ENCODE data around the gene PLN. TPM values are rescaled to one million over a fixed set of nuclear protein-coding genes. Genes with fewer than 3 reads are reported as not detected.
A peak's percentile ranks its signal among the peaks of the same experiment; 100 is the strongest.

The PLN gene
- total RNA-seq, 1 donor from 2014 or later = not detected

- no peak for DNase-seq (ENCODE audit: low read depth)
- TF ChIP-seq, protein P1, sequence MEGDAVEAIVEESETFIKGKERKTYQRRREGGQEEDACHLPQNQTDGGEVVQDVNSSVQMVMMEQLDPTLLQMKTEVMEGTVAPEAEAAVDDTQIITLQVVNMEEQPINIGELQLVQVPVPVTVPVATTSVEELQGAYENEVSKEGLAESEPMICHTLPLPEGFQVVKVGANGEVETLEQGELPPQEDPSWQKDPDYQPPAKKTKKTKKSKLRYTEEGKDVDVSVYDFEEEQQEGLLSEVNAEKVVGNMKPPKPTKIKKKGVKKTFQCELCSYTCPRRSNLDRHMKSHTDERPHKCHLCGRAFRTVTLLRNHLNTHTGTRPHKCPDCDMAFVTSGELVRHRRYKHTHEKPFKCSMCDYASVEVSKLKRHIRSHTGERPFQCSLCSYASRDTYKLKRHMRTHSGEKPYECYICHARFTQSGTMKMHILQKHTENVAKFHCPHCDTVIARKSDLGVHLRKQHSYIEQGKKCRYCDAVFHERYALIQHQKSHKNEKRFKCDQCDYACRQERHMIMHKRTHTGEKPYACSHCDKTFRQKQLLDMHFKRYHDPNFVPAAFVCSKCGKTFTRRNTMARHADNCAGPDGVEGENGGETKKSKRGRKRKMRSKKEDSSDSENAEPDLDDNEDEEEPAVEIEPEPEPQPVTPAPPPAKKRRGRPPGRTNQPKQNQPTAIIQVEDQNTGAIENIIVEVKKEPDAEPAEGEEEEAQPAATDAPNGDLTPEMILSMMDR (IDR thresholded peaks at IDR 0.05; ENCODE audit: insufficient read depth, low read length, poor library complexity, severe bottlenecking) = no peak
Measured at GRCh38 chr6:118536478-118536877, 11.6 kb upstream of the PLN start.

DNA sequence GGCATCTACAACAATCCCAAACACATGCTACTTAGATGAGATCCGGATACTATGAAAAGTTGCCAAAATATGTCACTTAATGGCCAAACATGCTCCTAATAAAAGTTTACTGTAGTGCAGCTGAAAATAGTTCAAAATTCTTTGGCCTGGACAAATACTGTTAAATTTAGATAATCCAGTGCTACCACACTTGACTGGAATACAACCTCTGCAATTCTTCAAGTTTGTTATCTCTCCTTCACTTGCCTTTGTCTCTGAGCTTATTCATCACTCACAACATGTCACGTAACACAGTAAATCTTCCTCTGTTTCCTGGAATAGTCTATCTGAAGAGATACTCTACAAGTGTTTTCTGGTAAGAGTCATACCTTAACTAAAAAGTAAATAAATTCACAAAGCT, 10.5 kb upstream of the PLN start:
- Histone ChIP-seq H3K4me3 (ENCODE audit: low read depth, low read length) (no peak overlapping the region), H3K27me3 (ENCODE audit: control insufficient read depth, insufficient read depth, low read length) (no peaks in the 10 kb centered on the region), H3K36me3 (ENCODE audit: control insufficient read depth, insufficient read depth, low read length) (no peaks in the 10 kb centered on the region)
- TF ChIP-seq, protein P1 (IDR thresholded peaks at IDR 0.05; ENCODE audit: insufficient read depth, low read length, poor library complexity, severe bottlenecking) = no peak
- DNase-seq (ENCODE audit: low read depth) = no peak

More at GRCh38 chr6:118536478-118536877, 11.6 kb upstream of the PLN start:
- H3K4me3 ChIP-seq (ENCODE audit: low read depth, low read length) = no peak overlapping the region
- H3K36me3 ChIP-seq (ENCODE audit: control insufficient read depth, insufficient read depth, low read length) = no peaks in the 10 kb centered on the region
- no peaks in the 10 kb centered on the region for H3K27me3 ChIP-seq (ENCODE audit: control insufficient read depth, insufficient read depth, low read length)

DNA sequence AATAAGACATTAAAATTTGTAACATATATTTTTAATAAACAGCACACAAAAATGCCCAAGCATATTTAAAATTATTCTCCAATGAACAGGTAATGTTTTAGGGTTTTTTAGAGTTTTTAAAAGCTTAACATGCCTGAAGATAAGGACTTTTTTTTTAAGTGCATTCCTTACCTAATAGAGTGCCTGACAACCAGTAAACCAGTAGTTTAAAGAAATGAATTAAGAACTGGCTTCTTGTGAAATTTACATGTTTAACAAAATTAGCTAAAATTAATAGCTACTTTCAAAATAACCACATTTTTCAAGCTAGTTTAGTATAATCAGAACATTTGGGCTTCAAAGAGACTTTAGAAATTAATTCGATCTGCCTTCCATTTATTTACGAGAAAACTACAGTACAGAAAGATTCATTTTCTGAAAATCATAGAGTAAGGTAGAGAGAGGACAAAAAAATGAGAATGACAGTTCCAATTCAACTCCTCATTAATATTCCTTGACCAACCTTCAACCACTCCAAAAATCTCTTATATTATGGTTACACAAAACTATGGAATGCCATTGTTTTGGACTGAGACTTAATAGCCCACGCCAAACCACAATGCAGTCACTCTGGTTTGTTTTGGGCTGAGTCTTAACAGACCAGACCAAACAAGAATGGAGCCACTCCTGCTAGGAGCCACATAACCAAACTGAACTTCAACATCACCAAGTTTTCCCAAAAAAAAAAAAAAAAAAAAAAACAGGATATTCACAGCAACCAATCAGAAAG, 5.7 kb upstream of the PLN start:
- peak; percentile 38 for DNase-seq (ENCODE audit: low read depth)
- H3K27me3 ChIP-seq (ENCODE audit: control insufficient read depth, insufficient read depth, low read length) = no peaks in the 10 kb centered on the region
- no peaks in the 10 kb centered on the region for H3K36me3 ChIP-seq (ENCODE audit: control insufficient read depth, insufficient read depth, low read length)
- TF ChIP-seq, protein P1 (IDR thresholded peaks at IDR 0.05; ENCODE audit: insufficient read depth, low read length, poor library complexity, severe bottlenecking) = no peak
- no peak overlapping the region for H3K4me3 ChIP-seq (ENCODE audit: low read depth, low read length)

- no peak overlapping the region for H3K4me3 ChIP-seq (ENCODE audit: low read depth, low read length)
- TF ChIP-seq, protein P1 (IDR thresholded peaks at IDR 0.05; ENCODE audit: insufficient read depth, low read length, poor library complexity, severe bottlenecking) = no peak
- no peak for DNase-seq (ENCODE audit: low read depth)
- no peaks in the 10 kb centered on the region for H3K27me3 ChIP-seq (ENCODE audit: control insufficient read depth, insufficient read depth, low read length)
- H3K36me3 ChIP-seq (ENCODE audit: control insufficient read depth, insufficient read depth, low read length) = no peaks in the 10 kb centered on the region
Measured at GRCh38 chr6:118544105-118544504, 4.0 kb upstream of the PLN start.

DNA sequence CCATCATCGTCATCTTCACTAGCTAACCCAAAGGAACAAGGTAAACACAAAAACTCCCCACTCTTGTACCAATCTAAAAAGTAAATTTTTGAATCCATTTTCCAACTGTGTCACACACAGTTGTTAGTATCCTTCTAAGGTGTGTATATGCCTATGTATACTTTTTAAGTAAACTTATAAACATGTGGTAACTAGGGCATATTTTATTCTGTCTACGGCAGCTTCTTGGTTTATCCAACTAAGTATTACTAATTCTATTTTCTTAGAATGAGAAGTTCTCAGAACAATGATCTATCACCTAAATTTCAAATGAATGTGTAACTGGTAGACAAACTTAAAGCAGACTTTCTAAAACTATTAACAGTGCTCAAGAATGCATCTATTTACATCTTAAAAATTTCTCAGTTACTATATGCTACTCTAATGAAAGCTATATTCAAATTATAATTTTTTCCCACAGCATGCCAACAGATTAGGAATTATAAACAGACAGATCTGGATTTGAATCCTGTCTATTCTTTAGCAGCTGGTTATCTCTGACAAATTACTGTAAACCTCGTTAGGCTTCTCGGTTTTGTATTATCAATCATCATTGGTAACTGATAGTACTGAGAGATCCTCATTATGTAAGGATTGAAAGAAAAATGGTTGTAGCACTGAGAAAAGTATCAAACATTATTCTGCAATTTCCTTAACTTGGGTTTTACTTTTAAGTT, 1.8 kb upstream of the PLN start:
- H3K27me3 ChIP-seq (ENCODE audit: control insufficient read depth, insufficient read depth, low read length) = no peaks in the 10 kb centered on the region
- TF ChIP-seq, protein P1 (IDR thresholded peaks at IDR 0.05; ENCODE audit: insufficient read depth, low read length, poor library complexity, severe bottlenecking) = no peak
- H3K4me3 ChIP-seq (ENCODE audit: low read depth, low read length) = no peak overlapping the region
- no peaks in the 10 kb centered on the region for H3K36me3 ChIP-seq (ENCODE audit: control insufficient read depth, insufficient read depth, low read length)
- DNase-seq (ENCODE audit: low read depth) = no peak

All from kidney epithelial cell (primary cell).